ENCODE results near the gene B4GALT6.
"Not testable (repeated sequence)": the region's sequence is repeated elsewhere in the genome, so short reads cannot be mapped to it uniquely, and the experiment has no call there.

DNA sequence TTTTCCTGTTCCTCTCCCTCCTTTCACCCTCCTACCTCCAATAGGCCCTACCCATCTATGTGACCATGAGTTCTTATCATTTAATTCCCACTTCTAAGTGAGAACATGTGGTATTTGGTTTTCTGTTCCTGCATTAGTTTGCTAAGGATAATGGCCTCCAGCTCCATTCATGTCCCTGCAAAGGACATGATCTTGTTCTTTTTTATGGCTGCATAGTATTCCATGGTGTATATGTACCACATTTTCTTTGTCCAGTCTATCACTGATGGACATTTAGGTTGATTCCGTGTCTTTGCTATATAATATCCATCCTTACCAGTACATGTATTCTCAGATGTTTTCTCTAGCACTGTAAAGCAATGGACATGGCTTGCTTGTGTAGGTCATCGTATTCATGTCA lies 44.8 kb upstream of the B4GALT6 start:
- TF ChIP-seq, protein P1, sequence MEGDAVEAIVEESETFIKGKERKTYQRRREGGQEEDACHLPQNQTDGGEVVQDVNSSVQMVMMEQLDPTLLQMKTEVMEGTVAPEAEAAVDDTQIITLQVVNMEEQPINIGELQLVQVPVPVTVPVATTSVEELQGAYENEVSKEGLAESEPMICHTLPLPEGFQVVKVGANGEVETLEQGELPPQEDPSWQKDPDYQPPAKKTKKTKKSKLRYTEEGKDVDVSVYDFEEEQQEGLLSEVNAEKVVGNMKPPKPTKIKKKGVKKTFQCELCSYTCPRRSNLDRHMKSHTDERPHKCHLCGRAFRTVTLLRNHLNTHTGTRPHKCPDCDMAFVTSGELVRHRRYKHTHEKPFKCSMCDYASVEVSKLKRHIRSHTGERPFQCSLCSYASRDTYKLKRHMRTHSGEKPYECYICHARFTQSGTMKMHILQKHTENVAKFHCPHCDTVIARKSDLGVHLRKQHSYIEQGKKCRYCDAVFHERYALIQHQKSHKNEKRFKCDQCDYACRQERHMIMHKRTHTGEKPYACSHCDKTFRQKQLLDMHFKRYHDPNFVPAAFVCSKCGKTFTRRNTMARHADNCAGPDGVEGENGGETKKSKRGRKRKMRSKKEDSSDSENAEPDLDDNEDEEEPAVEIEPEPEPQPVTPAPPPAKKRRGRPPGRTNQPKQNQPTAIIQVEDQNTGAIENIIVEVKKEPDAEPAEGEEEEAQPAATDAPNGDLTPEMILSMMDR (conservative IDR thresholded peaks at IDR 0.05; ENCODE audit: low read length): not testable (repeated sequence)
- TF ChIP-seq EZH2phosphoT487 (IDR thresholded peaks at IDR 0.05; ENCODE audit: borderline replicate concordance): not testable (repeated sequence)
